Measurements from ENCODE around the gene VWA3A.
"Not testable (repeated sequence)": the region's sequence is repeated elsewhere in the genome, so short reads cannot be mapped to it uniquely, and the experiment has no call there.

VWA3A gene

DNA sequence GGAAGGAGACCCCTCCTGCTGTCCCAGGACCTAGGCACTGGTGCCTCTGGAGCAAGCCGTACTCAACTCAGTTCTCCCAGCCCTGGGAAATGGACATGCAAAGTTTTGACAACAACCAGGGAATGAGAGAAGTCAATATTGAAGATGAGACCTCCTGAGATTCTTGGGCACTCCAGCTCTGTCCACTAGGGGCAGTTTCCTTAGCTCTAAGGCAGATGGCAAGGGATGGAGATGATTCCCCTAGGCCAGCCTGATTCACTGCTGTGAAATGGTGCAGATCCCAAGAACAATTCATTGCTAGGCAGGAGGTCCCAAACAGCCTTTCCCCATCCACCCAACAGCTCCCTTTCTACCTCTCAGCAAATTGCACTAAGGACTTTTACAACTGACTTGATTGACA is 49.4 kb downstream of the VWA3A start:
- no peak for DNase-seq

DNA sequence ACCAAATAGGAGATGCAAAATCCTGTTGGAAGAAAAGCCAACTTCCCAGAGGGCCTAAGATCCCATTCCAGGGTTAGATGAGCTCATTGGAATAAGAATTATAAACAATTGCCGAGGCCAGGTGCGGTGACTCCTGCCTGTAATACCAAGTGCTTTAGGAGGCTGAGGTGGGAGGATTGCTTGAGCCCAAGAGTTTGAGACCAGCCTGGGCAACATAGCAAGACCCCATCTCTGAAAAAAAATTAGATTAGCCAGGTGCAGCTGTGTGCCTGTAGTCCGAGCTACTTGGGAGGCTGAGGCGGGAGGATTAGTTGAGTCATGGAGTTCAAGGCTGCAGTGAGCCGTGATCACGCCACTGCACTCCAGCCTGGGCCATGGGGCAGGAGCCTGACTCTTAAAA is 52.2 kb downstream of the VWA3A start:
- no peak for DNase-seq

DNA sequence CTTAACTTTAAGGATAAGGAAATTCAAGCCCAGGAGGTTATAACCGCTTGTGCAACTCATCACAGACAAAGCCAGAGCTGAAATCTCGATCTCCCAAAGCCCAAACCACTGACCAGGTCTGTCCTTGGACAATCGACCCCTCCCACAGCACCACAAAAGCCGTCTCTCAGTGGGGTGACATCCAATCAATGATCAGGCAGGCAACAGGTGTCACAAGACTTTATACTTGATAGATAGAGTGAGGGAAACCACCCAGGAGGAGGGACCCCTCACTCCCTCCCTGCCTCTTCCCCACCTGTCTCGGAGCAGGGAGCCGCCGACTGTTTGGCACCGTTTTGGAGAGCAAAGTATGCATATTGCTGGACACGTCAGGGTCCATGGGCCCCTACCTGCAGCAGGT is 55.5 kb downstream of the VWA3A start:
- no peak for DNase-seq

DNA sequence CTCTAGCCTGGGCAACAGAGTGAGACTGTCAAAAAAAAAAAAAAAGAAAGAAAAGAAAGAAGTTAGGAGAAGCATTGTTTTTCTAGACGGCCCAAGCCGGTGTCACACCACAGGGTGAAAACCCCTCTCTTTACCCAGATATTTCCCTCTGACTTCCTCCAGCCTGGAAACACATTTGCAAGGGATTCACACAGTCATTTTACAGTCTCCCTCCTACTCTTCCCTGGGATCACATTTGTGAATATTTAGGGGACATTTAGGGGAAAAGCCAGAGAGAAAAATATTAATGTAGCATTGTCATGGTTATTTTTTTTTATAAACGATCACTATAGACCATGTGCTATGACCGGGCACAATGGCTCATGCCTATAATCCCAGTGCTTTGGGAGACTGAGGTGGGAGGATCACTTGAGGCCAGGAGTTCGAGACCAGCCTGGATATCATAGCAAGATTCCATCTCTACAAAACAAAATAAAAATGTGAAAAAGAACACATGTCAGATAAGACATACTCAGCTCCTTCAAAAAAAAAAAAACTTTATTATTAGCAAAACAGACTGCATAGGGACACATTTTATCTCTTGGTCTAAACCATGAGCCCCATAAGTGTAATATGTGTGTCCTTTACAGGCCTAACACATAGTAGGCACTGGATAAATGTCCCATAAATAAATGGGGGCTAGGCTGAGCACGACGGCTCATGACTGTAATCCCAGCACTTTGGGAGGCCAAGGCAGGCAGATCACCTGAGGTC is 59.1 kb downstream of the VWA3A start:
- DNase-seq = no peak

DNA sequence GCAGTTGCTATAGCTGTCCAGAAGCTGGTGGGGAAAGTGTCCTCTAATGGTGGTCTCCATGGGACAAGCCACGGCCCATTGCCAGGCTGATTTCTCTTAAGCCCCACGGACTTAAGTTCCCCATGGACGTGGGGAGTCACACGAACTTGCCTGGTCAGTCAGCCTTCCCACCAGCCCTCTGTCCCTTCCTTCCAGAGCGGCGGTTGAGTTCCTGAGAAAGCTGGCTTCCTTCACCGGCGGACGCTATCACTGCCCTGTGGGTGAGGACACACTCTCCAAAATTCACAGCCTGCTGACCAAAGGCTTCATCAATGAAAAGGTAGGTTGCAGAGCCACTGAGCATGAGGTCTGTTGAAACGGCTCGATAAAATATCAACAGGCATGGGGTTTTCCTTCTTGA is 60.0 kb downstream of the VWA3A start:
- DNase-seq = no peak

DNA sequence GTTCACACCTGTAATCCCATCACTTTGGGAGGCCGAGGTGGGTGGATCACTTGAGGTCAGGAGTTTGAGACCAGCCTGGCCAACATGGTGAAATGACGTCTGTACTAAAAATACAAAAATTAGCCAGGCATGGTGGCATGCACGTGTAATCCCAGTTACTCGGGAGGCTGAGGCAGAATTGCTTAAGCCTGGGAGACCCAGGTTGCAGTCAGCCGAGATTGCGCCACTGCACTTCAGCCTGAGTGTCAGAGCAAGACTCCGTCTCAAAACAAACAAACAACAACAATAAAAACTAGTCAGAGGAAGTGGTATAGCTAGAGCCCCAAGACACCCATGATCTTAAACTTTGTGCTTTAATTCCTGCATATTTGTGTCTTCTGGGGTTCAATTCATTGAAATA is 60.7 kb downstream of the VWA3A start:
- not testable (repeated sequence) for DNase-seq

DNA sequence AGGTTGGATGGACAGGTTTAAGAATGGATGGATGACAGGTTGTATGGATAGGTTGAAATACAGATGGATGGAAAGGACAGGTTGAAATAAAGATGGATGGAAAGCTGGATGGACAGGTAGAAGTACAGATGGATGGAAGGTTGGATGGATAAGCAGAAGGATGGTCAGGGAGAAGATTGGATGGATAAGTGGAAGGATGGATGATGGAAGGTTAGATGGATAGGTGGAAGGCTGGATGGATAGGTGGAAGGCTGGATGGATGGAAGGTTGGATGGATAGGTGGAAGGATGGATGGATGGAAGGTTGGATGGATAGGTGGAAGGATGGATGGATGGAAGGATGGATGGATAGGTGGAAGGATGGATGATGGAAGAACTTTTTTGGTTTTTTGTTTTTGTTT is 69.1 kb downstream of the VWA3A start:
- no peak for DNase-seq

DNA sequence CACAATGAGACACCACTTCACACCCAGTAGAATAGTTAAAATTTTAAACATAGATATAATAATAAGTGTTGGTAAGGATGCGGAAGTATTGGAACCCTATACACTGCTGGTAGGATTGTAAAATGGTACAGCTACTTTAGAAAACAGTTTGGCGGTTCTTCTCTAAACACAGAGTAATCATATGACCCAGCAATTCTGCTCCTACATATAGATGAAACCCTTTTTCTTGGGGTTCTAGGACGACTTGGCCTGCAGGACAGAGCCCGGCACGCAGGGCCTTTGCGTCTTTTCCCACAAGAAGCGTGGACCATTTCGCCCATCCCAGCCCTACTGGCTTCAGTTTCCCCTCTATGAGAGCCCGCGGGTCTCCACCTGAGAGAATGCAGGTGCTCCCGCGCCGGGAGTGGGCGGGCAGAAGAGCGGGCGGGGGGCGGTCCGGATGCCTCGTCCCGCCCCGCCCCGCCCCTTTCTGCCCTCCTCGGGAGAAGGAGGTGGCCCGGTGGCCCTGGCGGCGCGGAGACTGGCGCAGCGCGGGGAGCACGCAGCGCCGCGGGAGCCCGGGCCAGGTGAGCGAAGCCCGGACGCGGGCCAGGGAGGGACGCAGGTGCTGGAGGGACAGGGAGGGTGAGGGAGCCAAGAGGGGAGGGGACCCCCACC is 69.8 kb downstream of the VWA3A start, which contains the start of gene SDR42E2:
SDR42E2 (plus strand) TSS at position 508 of the 657 bp plus-strand sequence. CDS start 3,077 bp downstream, outside the sequence.
- peak; percentile 48 for DNase-seq

DNA sequence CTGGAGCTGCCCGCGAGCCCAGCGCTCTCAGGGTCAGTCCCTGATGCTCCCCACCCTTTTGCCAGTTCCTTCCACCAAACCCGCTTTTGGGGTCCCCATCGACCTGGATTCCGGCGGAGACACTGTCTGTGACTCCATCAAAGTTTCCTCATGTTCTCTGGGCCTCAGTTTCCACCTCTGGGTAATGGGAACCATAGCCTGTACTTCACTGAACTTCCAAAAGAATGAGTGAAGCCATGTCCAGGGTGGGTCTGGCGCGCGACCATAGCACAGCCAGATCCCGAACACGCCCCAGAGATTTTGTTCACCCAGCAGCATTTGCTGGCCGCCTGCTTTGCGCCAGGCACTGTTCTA is 70.3 kb downstream of the VWA3A start:
- DNase-seq = no peak

DNA sequence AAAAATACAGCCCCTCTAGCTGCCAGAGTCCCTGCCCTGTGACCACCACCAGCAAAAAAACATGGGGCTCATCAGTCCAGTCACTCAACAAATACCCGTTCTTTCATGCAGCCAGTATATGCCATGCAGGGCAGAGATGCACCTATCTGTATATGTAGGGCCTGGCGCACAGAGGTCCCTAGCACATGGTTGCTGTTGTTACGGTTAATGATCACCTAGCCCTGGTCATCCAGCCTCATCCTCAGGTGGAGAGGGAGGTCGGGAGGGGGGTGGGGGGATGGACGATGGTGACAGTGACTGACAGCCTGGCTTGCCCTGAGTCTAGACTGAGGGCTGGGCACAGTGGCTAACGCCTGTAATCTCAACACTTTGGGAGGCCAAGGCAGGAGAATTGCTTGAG is 71.5 kb downstream of the VWA3A start:
- no peak for DNase-seq

DNA sequence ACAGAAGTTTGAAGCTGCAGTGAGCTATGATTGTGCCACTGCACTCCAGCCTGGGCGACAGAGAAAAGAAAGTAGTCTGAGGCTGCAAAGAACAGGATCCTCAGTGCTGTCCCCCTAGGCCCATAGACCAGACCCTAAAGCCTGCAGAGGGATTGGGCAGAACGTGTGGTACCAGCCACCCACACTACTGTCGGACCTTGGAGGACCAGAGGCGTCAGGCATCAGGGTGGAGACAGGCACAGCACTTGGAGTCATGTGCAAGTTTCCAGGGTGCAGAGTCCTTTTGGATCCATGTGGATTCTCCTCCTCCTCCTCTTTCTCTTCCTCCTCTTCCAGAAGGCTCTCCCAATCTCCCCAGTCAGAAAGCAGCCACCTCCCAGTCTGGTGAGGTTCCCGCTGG is 72.1 kb downstream of the VWA3A start:
- no peak for DNase-seq

DNA sequence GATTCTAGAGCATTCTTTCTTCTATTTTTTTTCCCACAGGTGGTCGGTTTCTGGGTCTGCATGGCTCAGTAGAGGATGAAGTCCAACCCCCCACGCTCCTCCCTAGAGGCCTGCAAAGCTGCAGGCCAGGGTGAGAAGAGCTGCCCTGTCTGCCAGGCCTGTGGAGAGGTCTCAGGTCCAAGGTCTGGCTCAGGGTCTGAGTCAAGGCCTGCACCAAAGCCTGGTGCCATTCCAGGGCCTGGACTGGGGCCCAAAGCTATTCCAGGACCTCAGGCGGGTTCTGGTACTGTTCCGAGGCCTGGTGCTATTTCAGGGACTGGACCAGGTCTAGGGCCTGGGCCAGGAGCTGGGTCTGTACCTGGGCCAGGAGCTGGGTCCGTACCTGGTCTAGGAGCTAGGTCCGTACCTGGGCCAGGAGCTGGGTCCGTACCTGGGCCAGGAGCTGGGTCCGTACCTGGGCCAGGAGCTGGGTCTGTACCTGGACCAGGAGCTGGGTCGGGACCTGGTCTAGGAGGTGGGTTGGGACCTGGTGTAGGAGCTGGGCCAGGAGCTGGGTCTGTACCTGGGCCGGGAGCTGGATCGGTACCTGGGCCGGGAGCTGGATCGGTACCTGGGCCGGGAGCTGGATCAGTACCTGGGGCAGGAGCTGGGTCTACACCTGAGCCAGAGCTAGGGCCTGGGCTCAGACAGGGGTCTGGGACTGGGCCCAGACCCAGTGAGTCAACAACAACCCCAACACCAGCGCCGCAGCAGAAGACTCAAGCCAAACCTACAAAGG is 73.4 kb downstream of the VWA3A start:
- no peak for DNase-seq

DNA sequence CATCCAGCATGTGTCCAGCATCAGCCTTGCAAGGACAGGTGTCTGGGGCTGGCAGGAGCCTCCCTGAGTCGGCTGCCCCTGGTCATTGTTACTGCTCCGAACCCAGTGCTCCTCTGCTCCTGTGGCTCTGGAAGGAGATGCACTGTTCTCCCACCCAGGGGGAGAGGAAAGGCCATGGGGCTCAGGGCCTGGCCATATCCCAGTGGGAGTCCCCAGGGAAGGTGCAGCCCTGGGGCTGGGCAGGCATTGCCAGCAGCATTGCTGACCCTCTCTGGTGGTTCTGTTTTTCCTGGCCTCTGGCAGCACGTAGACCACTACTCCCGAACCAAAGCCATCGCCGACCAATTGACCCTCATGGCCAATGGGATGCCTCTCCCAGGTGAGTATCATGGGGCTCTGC is 79.6 kb downstream of the VWA3A start:
- DNase-seq = no peak

DNA sequence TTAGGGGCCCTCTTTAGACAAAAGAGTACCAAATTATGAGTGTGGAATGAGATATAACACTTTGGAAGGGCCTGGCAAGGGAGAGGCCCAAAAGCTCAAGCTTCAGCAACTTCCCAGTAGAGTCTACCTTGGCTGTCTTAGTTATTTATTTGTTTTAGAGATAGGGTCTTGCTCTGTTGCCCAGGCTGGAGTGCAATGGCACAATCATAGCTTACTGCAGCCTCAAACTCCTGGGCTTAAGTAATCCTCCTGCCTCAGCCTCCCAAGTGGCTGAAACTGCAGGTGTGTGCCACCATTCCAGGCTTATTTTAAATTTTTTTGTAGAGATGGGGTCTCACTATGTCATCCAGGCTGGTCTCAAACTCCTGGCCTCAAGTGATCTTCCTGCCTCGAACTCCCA is 80.3 kb downstream of the VWA3A start:
- DNase-seq = not testable (repeated sequence)

DNA sequence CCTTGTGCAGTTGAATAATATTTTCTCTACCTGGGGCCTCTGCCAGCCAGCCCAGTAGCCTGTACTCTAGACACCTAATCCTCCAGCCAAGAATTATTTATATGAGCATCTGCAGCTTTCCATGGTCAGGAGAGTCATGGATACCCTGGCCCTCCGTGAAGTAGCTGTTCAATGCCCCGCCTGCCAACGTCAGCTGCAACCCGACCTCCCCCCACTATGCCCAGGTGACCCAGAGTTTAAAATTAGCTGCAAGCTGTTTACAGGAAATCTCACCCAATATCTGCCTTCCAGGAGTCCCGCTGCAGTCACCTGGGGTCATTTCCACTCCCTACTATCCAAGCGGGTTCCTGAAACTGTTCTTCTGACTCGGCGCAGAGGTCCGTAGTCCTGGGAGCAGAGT is 82.3 kb downstream of the VWA3A start:
- DNase-seq = no peak

DNA sequence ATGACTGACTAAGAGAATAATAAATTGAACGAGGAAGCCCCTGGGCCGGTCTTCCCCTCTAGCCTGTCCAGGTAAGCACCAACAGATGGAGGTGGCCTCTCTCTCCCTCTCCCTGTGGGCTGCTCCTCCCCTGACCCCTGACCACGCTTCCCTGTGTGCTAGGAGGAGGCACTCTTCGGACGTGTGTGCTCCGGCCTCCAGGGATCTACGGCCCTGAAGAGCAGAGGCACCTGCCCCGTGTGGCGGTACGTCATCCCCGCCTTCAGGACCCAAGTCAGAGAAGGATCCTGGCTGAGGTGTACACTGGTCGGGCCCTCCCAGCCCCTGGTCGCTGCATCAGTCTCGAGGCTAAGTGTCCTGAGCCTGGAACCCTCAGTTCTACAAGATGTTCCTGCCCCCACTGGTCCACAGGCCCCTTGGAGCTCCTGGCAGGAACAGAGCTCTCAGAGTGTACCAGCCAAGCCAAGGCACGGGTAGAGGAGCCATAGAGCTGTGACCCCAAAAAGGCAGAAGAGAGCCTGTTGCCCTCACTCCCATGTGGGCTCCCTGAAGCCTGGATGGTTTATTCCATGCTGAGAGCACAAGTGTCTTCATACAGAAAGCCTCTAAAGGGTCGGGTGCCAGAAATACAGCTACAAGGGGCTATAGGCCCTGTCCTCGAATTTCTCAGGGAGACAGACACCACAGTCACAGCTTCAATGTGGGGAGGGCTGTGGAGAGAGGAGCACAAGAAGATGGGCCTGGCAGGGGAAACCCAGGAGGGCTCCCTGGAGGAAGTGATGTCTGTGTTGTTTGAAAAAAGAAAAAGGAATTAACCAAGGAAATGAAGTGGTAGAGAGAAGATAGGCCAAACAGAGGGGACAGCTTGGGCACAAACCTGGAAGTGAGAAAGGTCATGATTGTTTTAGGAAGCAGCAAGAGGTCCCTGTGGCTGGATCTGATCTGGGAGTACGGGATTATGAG is 85.9 kb downstream of the VWA3A start:
- no peak for DNase-seq

DNA sequence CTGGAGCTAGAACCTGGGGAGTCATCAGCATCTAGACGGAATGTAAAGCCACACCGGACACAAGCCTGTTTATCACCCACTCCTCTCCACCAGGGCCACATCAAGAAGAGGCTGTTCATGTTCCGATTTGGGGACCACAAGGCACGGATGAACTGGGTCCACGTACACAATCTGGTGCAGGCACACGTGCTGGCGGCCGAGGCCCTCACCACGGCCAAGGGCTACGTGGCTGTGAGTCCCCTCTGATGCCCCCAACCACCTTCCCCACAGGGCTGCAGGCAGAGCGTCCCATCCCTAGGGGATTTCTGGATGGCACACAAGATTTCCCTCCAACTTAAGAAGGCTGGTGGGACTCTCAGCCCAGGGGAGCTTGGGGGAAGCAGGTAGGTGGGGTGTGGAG is 89.1 kb downstream of the VWA3A start:
- no peak for DNase-seq

DNA sequence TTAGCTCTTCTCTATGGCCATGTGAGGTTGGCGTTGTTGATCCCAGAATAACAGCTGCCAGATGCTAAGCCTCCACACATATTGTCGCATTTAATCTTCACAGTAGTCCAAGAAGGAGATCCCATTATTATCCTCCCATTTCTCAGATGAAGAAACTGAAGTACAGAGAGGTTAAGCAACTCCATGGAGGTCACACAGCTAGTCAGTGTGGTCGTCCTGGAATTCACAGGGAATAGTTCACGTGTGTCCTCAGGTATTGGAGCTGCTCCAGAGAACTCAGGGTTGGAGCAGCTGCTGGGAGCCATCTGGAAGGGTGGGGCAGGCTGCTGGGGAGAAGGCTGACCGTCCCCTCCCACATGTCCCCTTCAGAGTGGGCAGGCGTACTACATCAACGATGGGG is 89.5 kb downstream of the VWA3A start:
- no peak for DNase-seq

DNA sequence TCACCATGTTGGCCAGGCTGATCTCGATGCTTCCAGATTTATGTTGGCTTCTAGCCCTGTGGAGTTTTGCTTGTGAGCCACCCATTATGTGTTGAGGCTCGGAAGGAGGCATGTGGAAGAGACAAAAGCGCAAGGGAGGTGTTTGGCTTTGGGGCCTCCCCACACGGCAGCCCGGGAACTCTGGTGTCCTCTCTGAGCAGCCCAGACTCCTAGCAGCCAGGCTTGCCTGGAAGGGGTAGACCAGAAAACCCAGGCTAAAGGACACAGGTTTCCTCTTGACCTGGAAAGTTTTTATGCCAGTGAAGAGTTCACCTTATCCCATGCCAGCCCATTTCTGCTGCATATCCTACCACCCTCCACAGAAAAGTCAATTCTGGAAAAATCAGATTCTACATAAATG is 91.0 kb downstream of the VWA3A start:
- DNase-seq = no peak

DNA sequence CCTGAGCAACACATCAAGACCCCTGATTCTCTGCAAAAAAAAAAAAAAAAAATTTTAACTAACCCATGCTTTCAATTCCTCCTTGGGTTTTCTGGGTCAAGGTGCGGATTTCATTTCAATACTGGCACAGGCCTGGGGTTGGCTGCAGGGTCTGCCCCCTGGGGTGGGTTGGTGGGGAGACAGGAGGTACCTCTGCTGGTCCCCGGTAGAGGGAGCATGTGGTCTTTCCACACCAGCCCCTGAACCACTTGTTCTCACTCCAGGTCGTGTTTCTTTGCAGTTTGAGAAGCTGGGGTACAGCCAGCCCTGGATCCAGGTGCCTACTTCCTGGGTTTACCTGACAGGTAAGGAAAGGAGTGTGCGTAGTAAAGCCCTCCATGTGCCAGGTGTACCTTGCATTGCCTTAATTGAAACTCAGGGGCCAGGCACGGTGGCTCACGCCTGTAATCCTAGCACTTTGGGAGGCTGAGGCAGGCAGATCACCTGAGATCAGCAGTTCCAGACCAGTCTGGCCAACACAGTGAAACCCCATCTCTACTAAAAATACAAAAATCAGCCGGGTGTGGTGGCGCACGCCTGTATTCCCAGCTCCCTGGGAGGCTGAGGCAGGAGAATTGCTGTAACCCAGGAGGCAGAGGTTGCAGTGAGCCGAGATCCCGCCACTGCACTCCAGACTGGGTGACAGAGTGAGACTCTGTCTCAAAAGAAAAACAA is 91.7 kb downstream of the VWA3A start:
- peak; percentile 21 for DNase-seq

DNA sequence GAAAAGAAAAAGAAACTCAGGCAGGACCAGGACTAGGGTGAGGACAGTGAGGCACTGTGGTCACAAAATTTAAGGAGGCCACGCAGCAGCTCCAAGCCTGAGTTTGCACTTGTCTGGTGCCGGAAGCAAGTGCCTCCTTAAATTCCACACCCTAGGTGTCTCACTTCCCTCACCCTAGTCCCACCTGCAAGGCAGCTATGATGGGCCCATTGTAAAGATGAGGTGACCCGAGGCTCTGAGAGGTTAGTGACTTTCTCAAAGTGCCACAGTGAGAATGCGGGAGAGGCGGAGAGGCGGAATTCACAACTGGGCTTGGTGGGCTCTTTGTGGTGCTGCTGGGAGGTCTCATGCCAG is 92.3 kb downstream of the VWA3A start:
- DNase-seq = no peak

DNA sequence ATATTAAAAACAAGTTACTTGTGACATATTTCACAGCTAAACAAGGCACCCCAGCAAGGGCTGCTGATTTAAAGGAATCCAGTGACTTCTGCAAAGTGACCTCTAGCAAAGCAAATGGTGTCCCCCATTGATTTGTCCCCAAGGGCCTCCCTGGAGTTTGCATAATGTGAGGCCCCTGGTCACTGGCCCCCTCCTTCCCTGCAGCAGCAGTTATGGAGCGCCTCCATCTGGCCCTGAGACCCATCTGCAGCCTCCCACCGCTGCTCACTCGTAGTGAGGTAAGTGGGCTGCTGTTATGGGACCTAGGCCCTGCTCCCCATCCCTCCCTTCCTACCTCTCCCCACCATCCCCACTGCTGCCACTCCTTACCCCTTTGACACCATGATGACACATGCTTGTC is 94.2 kb downstream of the VWA3A start:
- no peak for DNase-seq

All from CD4-positive, alpha-beta T cell treated with Interleukin-12 subunit alpha and Interleukin-12 subunit beta, for 1 hour (primary cell).